Activated effector memory CD4-positive, alpha-beta T cell treated with Interleukin-2 at 50 U/mL for 16 hours (primary cell): ENCODE measurements around the gene APOBEC3A.
"Not testable (repeated sequence)": the region's sequence is repeated elsewhere in the genome, so short reads cannot be mapped to it uniquely, and the experiment has no call there.

Experiments used
- DNase-seq: peaks from one replicate; pipeline ENCODE4 v3.0.0-alpha.2; 2020

The APOBEC3A gene

GRCh38 chr22:38960673-38961072 lies 3.3 kb downstream of the APOBEC3A start:
- DNase-seq = not testable (repeated sequence)

GRCh38 chr22:38963291-38963738 lies 5.9 kb downstream of the APOBEC3A start:
- DNase-seq = not testable (repeated sequence)

- no peak for DNase-seq
These were observed 6.5 kb downstream of the APOBEC3A start for GRCh38 chr22:38963872-38964271.

GRCh38 chr22:38964306-38964705 lies 6.9 kb downstream of the APOBEC3A start:
- DNase-seq = no peak

- no peak for DNase-seq
These were observed 7.6 kb downstream of the APOBEC3A start for GRCh38 chr22:38964989-38965388.

- no peak for DNase-seq
These were observed 8.4 kb downstream of the APOBEC3A start for GRCh38 chr22:38965614-38966379.

- no peak for DNase-seq
These were observed 8.9 kb downstream of the APOBEC3A start for GRCh38 chr22:38966380-38966702.

- DNase-seq = no peak
These were observed 9.5 kb downstream of the APOBEC3A start for GRCh38 chr22:38966942-38967341.

GRCh38 chr22:38967451-38968450 lies 10.3 kb downstream of the APOBEC3A start:
- DNase-seq = no peak

- no peak for DNase-seq
These were observed 11.4 kb downstream of the APOBEC3A start for GRCh38 chr22:38968801-38969200.

- DNase-seq = no peak
These were observed 13.1 kb downstream of the APOBEC3A start for GRCh38 chr22:38970551-38970950.

GRCh38 chr22:38971202-38971601 lies 13.8 kb downstream of the APOBEC3A start:
- DNase-seq = no peak

- no peak for DNase-seq
These were observed 14.4 kb downstream of the APOBEC3A start for GRCh38 chr22:38971791-38972190.

- DNase-seq = no peak
These were observed 15.1 kb downstream of the APOBEC3A start for GRCh38 chr22:38972558-38972957.

GRCh38 chr22:38973289-38974169 lies 16.1 kb downstream of the APOBEC3A start:
- peak; percentile 10 for DNase-seq

GRCh38 chr22:38974170-38974825 lies 16.9 kb downstream of the APOBEC3A start:
- DNase-seq = no peak

GRCh38 chr22:38974826-38975175 lies 17.4 kb downstream of the APOBEC3A start:
- no peak for DNase-seq

GRCh38 chr22:38977289-38977688 lies 19.9 kb downstream of the APOBEC3A start:
- not testable (repeated sequence) for DNase-seq

- not testable (repeated sequence) for DNase-seq
These were observed 23.2 kb downstream of the APOBEC3A start for GRCh38 chr22:38980587-38980986.

GRCh38 chr22:38981005-38981991 lies 23.9 kb downstream of the APOBEC3A start:
- no peak for DNase-seq
